HFF-Myc (cell line): ENCODE results near the gene KDM4B.

Experiments
- DNase-seq: peaks from one replicate; pipeline ENCODE4 v3.0.0-alpha.2; 2011; ENCODE audit warnings: low read depth; ENCODE audit errors: extremely low read depth
- H3K4me3 ChIP-seq: replicated peaks from 2 replicates; pipeline ENCODE4 v1.5.1; 2011; ENCODE audit warnings: low read depth, mild to moderate bottlenecking, control low read depth, low read length
- CTCF ChIP-seq: IDR thresholded peaks from 2 replicates; pipeline ENCODE4 v1.5.1; 2012; ENCODE audit warnings: mild to moderate bottlenecking, low read depth, low read length, control low read depth; ENCODE audit errors: missing control alignments

The KDM4B gene

GRCh38 chr19:5126498-5127223 lies 157.7 kb downstream of the KDM4B start:
- H3K4me3 ChIP-seq = no peak overlapping the region
- no peak for DNase-seq
- no peak for TF ChIP-seq CTCF

- DNase-seq = no peak
Observed at GRCh38 chr19:5127717-5128116, 158.8 kb downstream of the KDM4B start.

GRCh38 chr19:5128251-5128935 lies 159.5 kb downstream of the KDM4B start:
- TF ChIP-seq CTCF = no peak
- H3K4me3 ChIP-seq = no peak overlapping the region
- DNase-seq = no peak

More at GRCh38 chr19:5127717-5128116, 158.8 kb downstream of the KDM4B start:
- H3K4me3 ChIP-seq = no peak overlapping the region
- TF ChIP-seq CTCF = no peak

GRCh38 chr19:5128936-5129389 lies 160.1 kb downstream of the KDM4B start:
- no peak for DNase-seq
- no peak for TF ChIP-seq CTCF
- H3K4me3 ChIP-seq = no peak overlapping the region

- no peak for DNase-seq
- no peak overlapping the region for H3K4me3 ChIP-seq
- no peak for TF ChIP-seq CTCF
Observed at GRCh38 chr19:5129691-5130090, 160.8 kb downstream of the KDM4B start.

- no peak for TF ChIP-seq CTCF
- H3K4me3 ChIP-seq = no peak overlapping the region
- no peak for DNase-seq
Observed at GRCh38 chr19:5130371-5131030, 161.6 kb downstream of the KDM4B start.
